Endothelial cell of umbilical vein (primary cell): Measurements from ENCODE around the gene ATP10A. TPM values are rescaled to one million over a fixed set of nuclear protein-coding genes. Genes with fewer than 3 reads are reported as not detected.
"Not testable (repeated sequence)": the region's sequence is repeated elsewhere in the genome, so short reads cannot be mapped to it uniquely, and the experiment has no call there.

ENCODE experiments used
- BruUV-seq: library from RNA; stranded (reverse); fragments of 400-500 nt; replicated peaks from 2 replicates; lab custom pipeline; 2021; lab: Mats Ljungman, UMichigan
- CTCF ChIA-PET: fragments of 300-600, 350-600 bp; sonication (Branson Sonifier 250); formaldehyde crosslinking; loops from one replicate; lab custom pipeline; 2021; ENCODE audit warnings: antibody characterized with exemption, inconsistent platforms; lab: Charles Lee
- POLR2A ChIA-PET: fragments of 300-600, 350-600 bp; sonication (Branson Sonifier 250); formaldehyde crosslinking; loops from one replicate; lab custom pipeline; 2021; ENCODE audit warnings: antibody characterized with exemption, inconsistent platforms; lab: Charles Lee
- DNase-seq: peaks from one replicate; pipeline ENCODE4 v3.0.0-alpha.2; 2011; ENCODE audit warnings: low read depth, low spot score
- FAIRE-seq: peaks from 2 replicates; lab custom pipeline; 2011; peaks lifted over from hg19 to GRCh38; lab: Jason Lieb, UNC
- H2AFZ ChIP-seq: 2 replicates; pipeline ENCODE4 v1.6.0; 2012; ENCODE audit warnings: low read depth, low read length, control low read depth, inconsistent platforms
- H3K27ac ChIP-seq: 2 replicates; pipeline ENCODE4 v1.5.1; 2011; ENCODE audit warnings: low read depth, mild to moderate bottlenecking, control low read depth, low read length, moderate library complexity; ENCODE audit not compliant: insufficient read depth
- H3K27me3 ChIP-seq, 2 experiments: 2 replicates each; pipeline versions ENCODE4 v1.6.0 to v1.6.1; 2011; ENCODE audit warnings: low read length in 2 of 2, mixed read lengths in 1 of 2; ENCODE audit not compliant: control insufficient read depth in 2 of 2, insufficient read depth in 2 of 2
- H3K36me3 ChIP-seq, 2 experiments: 2 replicates in 1 of 2; 3 replicates in 1 of 2; pipeline ENCODE4 v1.5.1; 2011; ENCODE audit warnings: low read length in 2 of 2, mild to moderate bottlenecking in 1 of 2, moderate library complexity in 1 of 2; ENCODE audit not compliant: control insufficient read depth in 2 of 2, insufficient read depth in 2 of 2; ENCODE audit errors: extremely low read depth in 1 of 2
- H3K4me1 ChIP-seq: 3 replicates; pipeline ENCODE4 v1.5.1; 2011; ENCODE audit warnings: mild to moderate bottlenecking, low read length; ENCODE audit not compliant: control insufficient read depth, insufficient read depth; ENCODE audit errors: extremely low read depth
- H3K4me2 ChIP-seq: 2 replicates; pipeline ENCODE4 v1.6.1; 2011; ENCODE audit warnings: low read length, control low read depth, mixed read lengths; ENCODE audit not compliant: insufficient read depth
- H3K4me3 ChIP-seq, 3 experiments: fragments of 200-600 bp in 1 of 3; sonication (generic), shearing (Covaris generic) in 1 of 3; replicated peaks in 1 of 3; 2 replicates each; pipeline ENCODE4 v1.5.1; 2011 to 2016; ENCODE audit warnings: control low read depth in 3 of 3, low read length in 3 of 3, mild to moderate bottlenecking in 2 of 3, inconsistent platforms in 1 of 3, low read depth in 1 of 3, moderate library complexity in 1 of 3; ENCODE audit not compliant: insufficient read depth in 1 of 3
- H3K79me2 ChIP-seq: 2 replicates; pipeline ENCODE4 v1.6.0; 2012; ENCODE audit warnings: low read length, inconsistent platforms; ENCODE audit not compliant: control insufficient read depth, insufficient read depth
- H3K9ac ChIP-seq: replicated peaks from 2 replicates; pipeline ENCODE3; 2011; ENCODE audit warnings: low read length, control low read depth; ENCODE audit not compliant: insufficient read depth; ENCODE audit errors: extremely low read depth
- H3K9me1 ChIP-seq: replicated peaks from 3 replicates; pipeline ENCODE4 v1.6.0; 2011; ENCODE audit warnings: mild to moderate bottlenecking, low read length; ENCODE audit not compliant: control insufficient read depth, insufficient read depth; ENCODE audit errors: extremely low read depth
- H3K9me3 ChIP-seq: replicated peaks from 2 replicates; pipeline ENCODE4 v1.5.1; 2012; ENCODE audit warnings: low read length, inconsistent platforms; ENCODE audit not compliant: control insufficient read depth, insufficient read depth
- H4K20me1 ChIP-seq: replicated peaks from 2 replicates; pipeline ENCODE3; 2011; ENCODE audit warnings: mild to moderate bottlenecking, low read length; ENCODE audit not compliant: control insufficient read depth, insufficient read depth; ENCODE audit errors: extremely low read depth
- EZH2 ChIP-seq: IDR thresholded peaks from 2 replicates; pipeline ENCODE4 v1.6.1; 2012; ENCODE audit warnings: borderline replicate concordance, low read depth, mild to moderate bottlenecking, moderate library complexity, low read length, inconsistent platforms; ENCODE audit not compliant: severe bottlenecking
- FOS ChIP-seq: IDR thresholded peaks from 2 replicates; pipeline ENCODE4 v1.6.1; 2011; ENCODE audit warnings: mild to moderate bottlenecking, low read length, moderate library complexity, borderline replicate concordance; ENCODE audit not compliant: insufficient read depth
- GATA2 ChIP-seq: IDR thresholded peaks from 2 replicates; pipeline ENCODE4 v1.7.0; 2011; ENCODE audit warnings: low read depth, mild to moderate bottlenecking, moderate library complexity, mixed read lengths, low read length; ENCODE audit not compliant: insufficient read length, insufficient read depth
- JUN ChIP-seq: IDR thresholded peaks from 2 replicates; pipeline ENCODE4 v1.6.1; 2011; ENCODE audit warnings: borderline replicate concordance, low read depth; ENCODE audit not compliant: insufficient read length, insufficient read depth
- MYC ChIP-seq: IDR thresholded peaks from one replicate; pipeline ENCODE4 v1.6.1; 2011; ENCODE audit warnings: mild to moderate bottlenecking, low read depth, low read length
- POLR2A ChIP-seq: IDR thresholded peaks from 2 replicates; pipeline ENCODE4 v1.6.1; 2012; ENCODE audit warnings: low read depth, mild to moderate bottlenecking, control low read depth, low read length
- POLR2AphosphoS5 ChIP-seq: IDR thresholded peaks from 2 replicates; pipeline ENCODE4 v1.6.1; 2012; ENCODE audit warnings: low read depth, mild to moderate bottlenecking, control low read depth, low read length, moderate library complexity; ENCODE audit not compliant: insufficient read depth
- dilution Hi-C: fragments of 300-500 bp; cut with MboI; formaldehyde crosslinking; loops from one replicate; pipeline ENCODE4 v1.15.0; 2019; ENCODE audit warnings: low sequenced_read_pairs; ENCODE audit not compliant: extremely low pct_ligation_motif_present
- intact Hi-C: fragments of 100-400 bp; cut with micrococcal nuclease; formaldehyde crosslinking; loops from one replicate; pipeline ENCODE4 v1.10.0; 2022
- polyA plus RNA-seq, 4 experiments: library from polyadenylated mRNA; depleted of rRNA in 3 of 4; stranded (reverse) in 3 of 4; unstranded in 1 of 4; fragments of >200 nt; gene quantifications; 2 replicates each; pipeline versions ENCODE4 v1.2.1 to v1.2.3, GENCODE V29; 2011 to 2012; ENCODE audit warnings: missing spikeins in 1 of 4
- total RNA-seq: library from RNA; stranded (reverse); gene quantifications from 2 replicates; pipeline ENCODE4 v1.2.3, GENCODE V29; 2021
- TF ChIP-seq, protein P1 (sequence below): IDR thresholded peaks from 2 replicates; pipeline ENCODE4 v1.6.1; 2011; ENCODE audit not compliant: insufficient read depth, insufficient read length
- TF ChIP-seq, protein P2 (sequence below), 2 donors: IDR thresholded peaks; 1 replicate in 1 of 2; 2 replicates in 1 of 2; pipeline ENCODE4 v1.5.1; 2011; ENCODE audit warnings: low read length in 2 of 2, mild to moderate bottlenecking in 2 of 2, moderate library complexity in 2 of 2, control low read depth in 1 of 2, inconsistent platforms in 1 of 2, low read depth in 1 of 2; ENCODE audit not compliant: insufficient read depth in 1 of 2; ENCODE audit errors: extremely low read depth in 1 of 2

ATP10A gene
- total and polyA plus RNA-seq, 2 donors (not counting 3 experiments of a cell fraction or from before 2014, with no cell fraction given): not detected

DNA sequence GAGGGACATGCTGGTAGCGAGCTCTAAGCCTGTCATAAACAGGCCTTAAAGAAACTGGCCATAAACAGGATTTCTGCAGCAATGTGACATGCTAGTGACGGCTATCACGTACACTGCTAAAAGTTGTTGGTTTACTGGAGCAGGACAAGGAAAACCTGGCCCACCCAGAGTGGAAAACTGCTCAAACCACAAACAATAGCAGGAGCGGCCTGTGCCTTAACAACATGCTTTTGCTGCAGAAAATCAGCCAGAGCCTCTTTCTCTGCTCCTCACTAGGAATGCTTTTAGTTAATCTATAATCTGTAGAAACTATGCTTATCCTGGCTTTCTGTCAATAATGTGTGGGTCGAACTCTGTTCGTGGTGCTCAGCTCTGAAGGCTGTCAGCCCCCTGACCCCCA is 221.4 kb downstream of the ATP10A start:
- ChIA-PET POLR2A (no interaction called here), CTCF (no interaction called here)
- no peak overlapping the region for H3K9ac ChIP-seq
- H3K27me3 ChIP-seq: no peaks in the 10 kb centered on the region
- no peaks in the 10 kb centered on the region for H3K36me3 ChIP-seq
- TF ChIP-seq POLR2A: no peak
- no peak for TF ChIP-seq JUN
- no peaks in the 10 kb centered on the region for H3K9me3 ChIP-seq
- no peaks in the 10 kb centered on the region for H3K9me1 ChIP-seq
- intact Hi-C loops (no loop called here), dilution Hi-C loops (no loop called here)
- FAIRE-seq (no peak), DNase-seq (no peak)
- no peaks in the 10 kb centered on the region for H4K20me1 ChIP-seq
- H3K4me3 ChIP-seq: no peak overlapping the region
- no peak overlapping the region for H2AFZ ChIP-seq
- no peaks in the 10 kb centered on the region for H3K4me1 ChIP-seq
- H3K27ac ChIP-seq: no peak overlapping the region
- no peak overlapping the region for H3K4me2 ChIP-seq
- H3K79me2 ChIP-seq: no peaks in the 10 kb centered on the region
- BruUV-seq: no TSS peak

DNA sequence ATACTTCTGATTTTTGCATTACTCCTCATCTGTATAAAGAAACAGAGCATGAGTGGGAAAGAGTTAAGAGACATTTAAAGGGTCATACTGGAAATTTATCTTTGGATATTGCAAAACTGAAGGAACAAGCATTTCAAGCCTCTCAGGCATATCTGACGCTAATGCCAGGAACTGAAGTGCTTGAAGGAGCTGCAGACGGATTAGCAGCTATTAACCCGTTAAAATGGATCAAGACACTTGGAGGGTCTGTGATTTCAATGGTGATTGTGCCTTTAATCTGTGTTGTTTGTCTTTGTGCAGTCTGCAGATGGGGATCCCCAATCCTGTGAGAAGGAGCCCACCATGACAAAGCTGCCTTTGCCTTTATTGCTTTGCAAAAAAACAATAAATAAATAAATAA is 221.8 kb downstream of the ATP10A start:
- dilution Hi-C loops (no loop called here), intact Hi-C loops (no loop called here)
- H3K27me3 ChIP-seq: no peaks in the 10 kb centered on the region
- no peak for DNase-seq
- H4K20me1 ChIP-seq: no peaks in the 10 kb centered on the region
- no peaks in the 10 kb centered on the region for H3K36me3 ChIP-seq
- no peak overlapping the region for H2AFZ ChIP-seq
- no peak overlapping the region for H3K4me3 ChIP-seq
- TF ChIP-seq FOS (no peak), JUN (no peak), EZH2 (no peak), POLR2AphosphoS5 (no peak), MYC (no peak), POLR2A (no peak), GATA2 (no peak)
- TF ChIP-seq, protein P1, sequence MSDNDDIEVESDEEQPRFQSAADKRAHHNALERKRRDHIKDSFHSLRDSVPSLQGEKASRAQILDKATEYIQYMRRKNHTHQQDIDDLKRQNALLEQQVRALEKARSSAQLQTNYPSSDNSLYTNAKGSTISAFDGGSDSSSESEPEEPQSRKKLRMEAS: no peak
- TF ChIP-seq, protein P2, sequence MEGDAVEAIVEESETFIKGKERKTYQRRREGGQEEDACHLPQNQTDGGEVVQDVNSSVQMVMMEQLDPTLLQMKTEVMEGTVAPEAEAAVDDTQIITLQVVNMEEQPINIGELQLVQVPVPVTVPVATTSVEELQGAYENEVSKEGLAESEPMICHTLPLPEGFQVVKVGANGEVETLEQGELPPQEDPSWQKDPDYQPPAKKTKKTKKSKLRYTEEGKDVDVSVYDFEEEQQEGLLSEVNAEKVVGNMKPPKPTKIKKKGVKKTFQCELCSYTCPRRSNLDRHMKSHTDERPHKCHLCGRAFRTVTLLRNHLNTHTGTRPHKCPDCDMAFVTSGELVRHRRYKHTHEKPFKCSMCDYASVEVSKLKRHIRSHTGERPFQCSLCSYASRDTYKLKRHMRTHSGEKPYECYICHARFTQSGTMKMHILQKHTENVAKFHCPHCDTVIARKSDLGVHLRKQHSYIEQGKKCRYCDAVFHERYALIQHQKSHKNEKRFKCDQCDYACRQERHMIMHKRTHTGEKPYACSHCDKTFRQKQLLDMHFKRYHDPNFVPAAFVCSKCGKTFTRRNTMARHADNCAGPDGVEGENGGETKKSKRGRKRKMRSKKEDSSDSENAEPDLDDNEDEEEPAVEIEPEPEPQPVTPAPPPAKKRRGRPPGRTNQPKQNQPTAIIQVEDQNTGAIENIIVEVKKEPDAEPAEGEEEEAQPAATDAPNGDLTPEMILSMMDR (IDR thresholded peaks at IDR 0.05; ENCODE audit: extremely low read depth in 1 of 2, insufficient read depth in 1 of 2, low read depth in 1 of 2, low read length in 2 of 2): no peak
- CTCF ChIA-PET: no interaction called here
- H3K27ac ChIP-seq: no peak overlapping the region
- H3K4me1 ChIP-seq: no peaks in the 10 kb centered on the region
- H3K4me2 ChIP-seq: no peak overlapping the region
- no TSS peak for BruUV-seq
- H3K9ac ChIP-seq: no peak overlapping the region
- H3K9me3 ChIP-seq: no peaks in the 10 kb centered on the region
- POLR2A ChIA-PET: no interaction called here
- H3K79me2 ChIP-seq: no peaks in the 10 kb centered on the region
- no peaks in the 10 kb centered on the region for H3K9me1 ChIP-seq
- FAIRE-seq: no peak

DNA sequence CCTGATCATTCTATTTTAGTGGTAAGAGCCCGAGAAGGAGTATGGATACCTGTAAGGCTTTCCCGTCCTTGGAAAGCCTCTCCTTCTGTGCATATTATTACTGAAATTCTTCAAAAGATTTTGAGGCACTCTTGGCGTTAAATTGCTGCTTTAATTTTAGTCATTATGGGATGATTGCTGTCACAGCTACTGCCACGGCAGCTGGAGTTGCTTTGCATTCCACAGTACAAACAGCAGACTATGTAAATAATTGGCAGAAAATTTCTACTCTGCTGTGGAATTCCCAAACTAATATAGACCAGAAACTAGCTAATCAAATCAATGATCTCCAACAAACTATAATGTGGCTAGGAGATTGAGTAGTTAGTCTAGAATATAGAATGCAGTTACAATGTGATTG is 222.2 kb downstream of the ATP10A start:
- FAIRE-seq, DNase-seq, H3K9me1 ChIP-seq, H3K9me3 ChIP-seq, H3K36me3 ChIP-seq, H3K9ac ChIP-seq, H3K4me1 ChIP-seq, H3K79me2 ChIP-seq, H4K20me1 ChIP-seq, POLR2A ChIA-PET, H3K4me2 ChIP-seq, H2AFZ ChIP-seq, H3K4me3 ChIP-seq, CTCF ChIA-PET, dilution Hi-C loops, H3K27ac ChIP-seq, BruUV-seq, intact Hi-C loops, H3K27me3 ChIP-seq: not testable (repeated sequence)
